Ishikawa (cell line): ENCODE results near the gene KRT85.

Experiments
- EP300 ChIP-seq: IDR thresholded peaks from 2 replicates; pipeline ENCODE4 v1.6.1; 2012; ENCODE audit warnings: borderline replicate concordance
- FOXM1 ChIP-seq: IDR thresholded peaks from 2 replicates; pipeline ENCODE4 v1.6.1; 2012; ENCODE audit warnings: low read depth, borderline replicate concordance
- TAF1 ChIP-seq: IDR thresholded peaks from 2 replicates; pipeline ENCODE4 v1.6.1; 2012; ENCODE audit warnings: low read depth, mild to moderate bottlenecking
- TCF12 ChIP-seq: IDR thresholded peaks from 2 replicates; pipeline ENCODE4 v1.6.1; 2012; ENCODE audit warnings: low read depth
- TEAD4 ChIP-seq: IDR thresholded peaks from 2 replicates; pipeline ENCODE4 v1.6.1; 2012
- TF ChIP-seq, protein P1 (sequence below): IDR thresholded peaks from 2 replicates; pipeline ENCODE4 v1.6.1; 2012

DNA sequence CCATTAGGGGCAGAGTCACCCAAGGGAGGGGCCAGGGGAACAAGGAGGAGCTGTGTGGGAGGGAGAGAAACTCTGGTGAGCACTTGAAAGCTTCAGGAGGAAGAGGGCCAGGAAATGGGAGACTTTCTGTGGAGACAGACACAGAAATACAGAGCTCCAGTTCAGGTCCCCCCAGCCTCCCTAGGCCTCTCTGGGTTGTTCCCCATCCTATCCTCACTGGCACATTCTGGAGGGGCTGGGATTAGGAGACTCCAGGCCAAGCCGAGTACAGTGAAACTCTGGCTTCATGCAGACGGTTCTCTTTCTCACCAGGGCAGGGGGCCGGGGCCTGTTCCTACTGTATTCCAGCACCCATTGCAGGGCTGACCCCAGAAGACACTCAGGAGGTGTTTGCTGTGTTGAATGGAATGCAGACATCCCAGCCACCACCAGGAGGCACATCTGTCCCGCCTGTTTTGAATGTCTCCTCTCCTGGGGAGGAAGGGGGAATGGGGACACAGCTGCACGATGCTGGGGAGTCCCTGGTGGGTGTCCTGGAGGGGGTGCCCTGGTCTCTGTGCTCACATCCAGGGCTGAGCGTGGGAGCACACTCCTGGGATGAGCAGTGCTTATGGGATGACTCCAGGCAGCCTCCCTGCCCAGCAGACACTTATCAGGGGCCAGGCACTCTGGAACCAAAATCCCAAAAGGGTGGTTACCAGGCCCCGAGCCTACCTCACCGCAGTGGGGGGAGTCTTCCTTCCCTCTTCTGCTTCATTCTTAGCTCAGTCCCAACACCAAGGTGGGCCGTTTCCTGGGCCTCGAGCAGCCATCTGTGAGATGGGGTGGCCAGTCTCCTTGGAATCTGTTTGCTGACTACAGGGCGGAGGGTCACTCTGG lies 23.7 kb upstream of the KRT85 start:
- TF ChIP-seq EP300 (no peak), TAF1 (no peak), FOXM1 (no peak), TCF12 (no peak), TEAD4 (peak; percentile 41; the same call in 1 of the 2 replicates)
- TF ChIP-seq, protein P1, sequence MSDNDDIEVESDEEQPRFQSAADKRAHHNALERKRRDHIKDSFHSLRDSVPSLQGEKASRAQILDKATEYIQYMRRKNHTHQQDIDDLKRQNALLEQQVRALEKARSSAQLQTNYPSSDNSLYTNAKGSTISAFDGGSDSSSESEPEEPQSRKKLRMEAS, result no peak
